HepG2 (cell line): ENCODE results near the gene SIK2. TPM values are rescaled to one million over a fixed set of nuclear protein-coding genes. Genes with fewer than 3 reads are reported as not detected.

ENCODE experiments used
- NFIC ChIP-seq: IDR thresholded peaks from 2 replicates; pipeline ENCODE4 v1.6.1; 2012; ENCODE audit warnings: mild to moderate bottlenecking, low read length, inconsistent platforms
- NFYC ChIP-seq: IDR thresholded peaks from 2 replicates; pipeline ENCODE4 v1.6.1; 2016; ENCODE audit warnings: missing genetic modification reagents, missing compliant biosample characterization
- SNAPC2 ChIP-seq: sonication (generic); formaldehyde crosslinking; IDR thresholded peaks from 2 replicates; pipeline ENCODE4 v1.8.1; 2022; ENCODE audit warnings: mild to moderate bottlenecking, missing genetic modification reagents
- STAT6 ChIP-seq: sonication (generic); formaldehyde crosslinking; IDR thresholded peaks from 2 replicates; pipeline ENCODE4 v1.4.0; 2020; ENCODE audit warnings: missing genetic modification reagents, mild to moderate bottlenecking, borderline replicate concordance
- ZNF280B ChIP-seq: sonication (generic); formaldehyde crosslinking; IDR thresholded peaks from 2 replicates; pipeline ENCODE4 v1.5.0; 2020; ENCODE audit warnings: missing genetic modification reagents, mild to moderate bottlenecking, borderline replicate concordance
- ZNF605 ChIP-seq: sonication (generic); formaldehyde crosslinking; IDR thresholded peaks from 2 replicates; pipeline ENCODE4 v1.8.0; 2022; ENCODE audit warnings: mild to moderate bottlenecking, missing genetic modification reagents
- ZNF709 ChIP-seq: sonication (generic); formaldehyde crosslinking; IDR thresholded peaks from 2 replicates; pipeline ENCODE4 v1.5.0; 2020; ENCODE audit warnings: mild to moderate bottlenecking, missing genetic modification reagents
- ZNF720 ChIP-seq: sonication (generic); formaldehyde crosslinking; IDR thresholded peaks from 2 replicates; pipeline ENCODE4 v1.4.0; 2020; ENCODE audit warnings: missing genetic modification reagents
- ZSCAN22 ChIP-seq: sonication (generic); formaldehyde crosslinking; IDR thresholded peaks from 2 replicates; pipeline ENCODE4 v1.4.0; 2020; ENCODE audit warnings: mild to moderate bottlenecking, missing genetic modification reagents
- polyA plus RNA-seq, 8 experiments: library from polyadenylated mRNA; depleted of rRNA in 3 of 8; stranded (reverse) in 7 of 8; unstranded in 1 of 8; fragments of >200 nt; fragmentation: Illumina TruSeq in 4 of 8; extraction: Trizol in 4 of 8; gene quantifications; 2 replicates each; pipeline versions ENCODE4 v1.2.1 to v1.2.3, GENCODE V29; 2011 to 2016; ENCODE audit warnings: low read depth in 4 of 8, missing spikeins in 1 of 8, mixed read lengths in 1 of 8; ENCODE audit not compliant: insufficient read depth in 1 of 8
- total RNA-seq, 5 experiments: library from RNA; depleted of rRNA; stranded (reverse); fragments of >200 nt; fragmentation: Illumina TruSeq; extraction: Trizol; gene quantifications; 2 replicates each; pipeline ENCODE4 v1.2.3, GENCODE V29; 2016; ENCODE audit warnings: low read depth in 1 of 5
- TF ChIP-seq, protein P1 (sequence below): sonication (generic); formaldehyde crosslinking; IDR thresholded peaks from 2 replicates; pipeline ENCODE4 v1.8.1; 2023; ENCODE audit warnings: mild to moderate bottlenecking, missing genetic modification reagents
- TF ChIP-seq, protein P2 (sequence below): sonication (generic); formaldehyde crosslinking; IDR thresholded peaks from 2 replicates; pipeline ENCODE4 v1.8.1; 2022; ENCODE audit warnings: low read depth, mild to moderate bottlenecking, missing genetic modification reagents
- TF ChIP-seq, protein P3 (sequence below): sonication (generic); formaldehyde crosslinking; IDR thresholded peaks from 2 replicates; pipeline ENCODE4 v1.9.0; 2021; ENCODE audit warnings: missing genetic modification reagents, borderline replicate concordance
- TF ChIP-seq, protein P4 (sequence below): IDR thresholded peaks from 2 replicates; pipeline ENCODE4 v1.6.1; 2016; ENCODE audit warnings: missing biosample characterization, missing genetic modification reagents, low read depth

Gene SIK2
- total and polyA plus RNA-seq, 2 of the 13 experiments (the other 11 are each of a cell fraction or from before 2014, with no cell fraction given): 8.1 to 15.4 TPM

DNA sequence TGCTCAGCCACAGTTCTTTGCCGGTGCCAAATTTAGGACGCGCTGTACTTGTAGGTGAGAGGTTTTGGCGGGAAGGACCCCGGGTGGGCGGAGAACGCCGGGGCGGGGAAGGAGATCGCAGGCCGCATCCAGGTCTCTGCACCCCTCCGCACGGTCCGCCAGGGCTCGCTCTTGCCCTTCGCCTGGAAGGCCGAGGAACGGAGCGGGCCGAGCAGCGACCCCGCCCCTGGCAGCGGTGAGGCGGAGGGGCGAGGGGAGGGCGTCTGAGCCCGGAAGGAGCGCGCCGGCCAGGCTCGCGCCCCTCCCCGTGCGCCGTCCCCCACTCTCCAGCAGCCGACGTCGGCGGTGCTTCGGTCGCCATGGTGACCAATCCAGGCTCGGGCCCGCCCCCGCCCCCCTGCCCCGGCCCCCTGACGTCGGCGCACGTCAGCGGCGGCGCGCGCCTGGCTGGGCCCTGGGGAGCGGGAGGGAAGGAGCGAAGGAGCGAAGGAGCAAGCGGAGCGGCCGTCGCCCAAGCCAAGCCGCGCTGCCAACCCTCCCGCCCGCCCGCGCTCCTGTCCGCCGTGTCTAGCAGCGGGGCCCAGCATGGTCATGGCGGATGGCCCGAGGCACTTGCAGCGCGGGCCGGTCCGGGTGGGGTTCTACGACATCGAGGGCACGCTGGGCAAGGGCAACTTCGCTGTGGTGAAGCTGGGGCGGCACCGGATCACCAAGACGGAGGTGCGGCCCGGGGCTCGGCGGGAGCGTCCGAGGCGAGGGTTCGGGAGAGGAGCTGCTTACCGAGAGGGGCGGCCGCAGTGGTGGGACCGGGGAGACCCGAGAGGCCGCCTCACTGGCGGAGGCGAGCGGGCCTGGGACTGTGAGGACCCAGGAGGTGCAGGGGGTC is at the start of gene SIK2 (continued):
- TF ChIP-seq, protein P1, sequence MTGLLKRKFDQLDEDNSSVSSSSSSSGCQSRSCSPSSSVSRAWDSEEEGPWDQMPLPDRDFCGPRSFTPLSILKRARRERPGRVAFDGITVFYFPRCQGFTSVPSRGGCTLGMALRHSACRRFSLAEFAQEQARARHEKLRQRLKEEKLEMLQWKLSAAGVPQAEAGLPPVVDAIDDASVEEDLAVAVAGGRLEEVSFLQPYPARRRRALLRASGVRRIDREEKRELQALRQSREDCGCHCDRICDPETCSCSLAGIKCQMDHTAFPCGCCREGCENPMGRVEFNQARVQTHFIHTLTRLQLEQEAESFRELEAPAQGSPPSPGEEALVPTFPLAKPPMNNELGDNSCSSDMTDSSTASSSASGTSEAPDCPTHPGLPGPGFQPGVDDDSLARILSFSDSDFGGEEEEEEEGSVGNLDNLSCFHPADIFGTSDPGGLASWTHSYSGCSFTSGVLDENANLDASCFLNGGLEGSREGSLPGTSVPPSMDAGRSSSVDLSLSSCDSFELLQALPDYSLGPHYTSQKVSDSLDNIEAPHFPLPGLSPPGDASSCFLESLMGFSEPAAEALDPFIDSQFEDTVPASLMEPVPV (CRISPR knock-in tag): peak; percentile 96
- peak; percentile 37; the same call in 1 of the 2 replicates for TF ChIP-seq NFYC (CRISPR knock-in tag)
- TF ChIP-seq ZNF720 (CRISPR knock-in tag): no peak
- TF ChIP-seq NFIC: no peak
- TF ChIP-seq ZNF280B (CRISPR knock-in tag): peak; percentile 76; the same call in 1 of the 2 replicates
- TF ChIP-seq, protein P2, sequence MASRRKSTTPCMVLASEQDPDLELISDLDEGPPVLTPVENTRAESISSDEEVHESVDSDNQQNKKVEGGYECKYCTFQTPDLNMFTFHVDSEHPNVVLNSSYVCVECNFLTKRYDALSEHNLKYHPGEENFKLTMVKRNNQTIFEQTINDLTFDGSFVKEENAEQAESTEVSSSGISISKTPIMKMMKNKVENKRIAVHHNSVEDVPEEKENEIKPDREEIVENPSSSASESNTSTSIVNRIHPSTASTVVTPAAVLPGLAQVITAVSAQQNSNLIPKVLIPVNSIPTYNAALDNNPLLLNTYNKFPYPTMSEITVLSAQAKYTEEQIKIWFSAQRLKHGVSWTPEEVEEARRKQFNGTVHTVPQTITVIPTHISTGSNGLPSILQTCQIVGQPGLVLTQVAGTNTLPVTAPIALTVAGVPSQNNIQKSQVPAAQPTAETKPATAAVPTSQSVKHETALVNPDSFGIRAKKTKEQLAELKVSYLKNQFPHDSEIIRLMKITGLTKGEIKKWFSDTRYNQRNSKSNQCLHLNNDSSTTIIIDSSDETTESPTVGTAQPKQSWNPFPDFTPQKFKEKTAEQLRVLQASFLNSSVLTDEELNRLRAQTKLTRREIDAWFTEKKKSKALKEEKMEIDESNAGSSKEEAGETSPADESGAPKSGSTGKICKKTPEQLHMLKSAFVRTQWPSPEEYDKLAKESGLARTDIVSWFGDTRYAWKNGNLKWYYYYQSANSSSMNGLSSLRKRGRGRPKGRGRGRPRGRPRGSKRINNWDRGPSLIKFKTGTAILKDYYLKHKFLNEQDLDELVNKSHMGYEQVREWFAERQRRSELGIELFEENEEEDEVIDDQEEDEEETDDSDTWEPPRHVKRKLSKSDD: peak; percentile 80
- no peak for TF ChIP-seq ZSCAN22 (CRISPR knock-in tag)
- no peak for TF ChIP-seq ZNF709 (CRISPR knock-in tag)
- TF ChIP-seq, protein P3, sequence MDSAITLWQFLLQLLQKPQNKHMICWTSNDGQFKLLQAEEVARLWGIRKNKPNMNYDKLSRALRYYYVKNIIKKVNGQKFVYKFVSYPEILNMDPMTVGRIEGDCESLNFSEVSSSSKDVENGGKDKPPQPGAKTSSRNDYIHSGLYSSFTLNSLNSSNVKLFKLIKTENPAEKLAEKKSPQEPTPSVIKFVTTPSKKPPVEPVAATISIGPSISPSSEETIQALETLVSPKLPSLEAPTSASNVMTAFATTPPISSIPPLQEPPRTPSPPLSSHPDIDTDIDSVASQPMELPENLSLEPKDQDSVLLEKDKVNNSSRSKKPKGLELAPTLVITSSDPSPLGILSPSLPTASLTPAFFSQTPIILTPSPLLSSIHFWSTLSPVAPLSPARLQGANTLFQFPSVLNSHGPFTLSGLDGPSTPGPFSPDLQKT: no peak
- TF ChIP-seq ZNF605: no peak; the same call in 1 of the 2 replicates
- TF ChIP-seq, protein P4, sequence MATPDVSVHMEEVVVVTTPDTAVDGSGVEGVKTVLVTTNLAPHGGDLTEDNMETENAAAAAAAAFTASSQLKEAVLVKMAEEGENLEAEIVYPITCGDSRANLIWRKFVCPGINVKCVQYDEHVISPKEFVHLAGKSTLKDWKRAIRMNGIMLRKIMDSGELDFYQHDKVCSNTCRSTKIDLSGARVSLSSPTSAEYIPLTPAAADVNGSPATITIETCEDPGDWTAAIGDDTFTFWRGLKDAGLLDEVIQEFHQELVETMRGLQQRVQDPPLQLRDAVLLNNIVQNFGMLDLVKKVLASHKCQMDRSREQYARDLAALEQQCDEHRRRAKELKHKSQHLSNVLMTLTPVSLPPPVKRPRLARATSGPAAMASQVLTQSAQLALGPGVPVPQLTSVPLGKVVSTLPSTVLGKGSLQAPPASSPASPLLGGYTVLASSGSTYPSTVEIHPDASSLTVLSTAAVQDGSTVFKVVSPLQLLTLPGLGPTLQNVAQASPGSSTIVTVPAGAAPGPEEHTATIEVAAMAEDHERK (CRISPR knock-in tag): peak; percentile 64
- no peak for TF ChIP-seq STAT6
- TF ChIP-seq SNAPC2 (CRISPR knock-in tag): 0 out of 2 replicates have a peak, but pooled peaks have one; percentile 35
